Cardiac fibroblast (primary cell): ENCODE measurements around the gene TSPAN16.
"Not testable (repeated sequence)": the region's sequence is repeated elsewhere in the genome, so short reads cannot be mapped to it uniquely, and the experiment has no call there.

ENCODE experiments used
- DNase-seq, 2 donors: peaks; one replicate each; pipeline versions ENCODE4 v3.0.0 to v3.0.0-alpha.2; 2010; ENCODE audit warnings: low read depth in 2 of 2
- H3K4me3 ChIP-seq, 2 donors: replicated peaks in 1 of 2; 1 replicate in 1 of 2; 2 replicates in 1 of 2; pipeline ENCODE4 v1.5.1; 2011; ENCODE audit warnings: low read depth in 2 of 2, low read length in 2 of 2, mild to moderate bottlenecking in 2 of 2, moderate library complexity in 1 of 2
- CTCF ChIP-seq: IDR thresholded peaks from one replicate; pipeline ENCODE4 v1.5.1; 2011; ENCODE audit warnings: low read depth, mild to moderate bottlenecking, low read length, inconsistent platforms

Gene TSPAN16

GRCh38 chr19:11330127-11330526 lies 34.2 kb downstream of the TSPAN16 start:
- no peak for TF ChIP-seq CTCF
- no peak overlapping the region for H3K4me3 ChIP-seq
- no peak for DNase-seq

- H3K4me3 ChIP-seq = no peak overlapping the region
- TF ChIP-seq CTCF = no peak
- DNase-seq = no peak
These were observed 35.5 kb downstream of the TSPAN16 start for GRCh38 chr19:11331502-11331901.

GRCh38 chr19:11332822-11333221 lies 36.9 kb downstream of the TSPAN16 start:
- DNase-seq = no peak
- TF ChIP-seq CTCF = no peak
- no peak overlapping the region for H3K4me3 ChIP-seq

- DNase-seq = peak in 1 of 2 donors; percentile 50
- H3K4me3 ChIP-seq = not testable (repeated sequence)
These were observed 37.9 kb downstream of the TSPAN16 start for GRCh38 chr19:11333838-11334237.

GRCh38 chr19:11335449-11336146 lies 39.6 kb downstream of the TSPAN16 start:
- no peak overlapping the region for H3K4me3 ChIP-seq
- no peak for DNase-seq
- no peak for TF ChIP-seq CTCF

- no peak for TF ChIP-seq CTCF
- DNase-seq = no peak
- H3K4me3 ChIP-seq = no peak overlapping the region
These were observed 41.1 kb downstream of the TSPAN16 start for GRCh38 chr19:11337080-11337479.

- TF ChIP-seq CTCF = no peak
- H3K4me3 ChIP-seq = no peak overlapping the region
- no peak for DNase-seq
These were observed 42.2 kb downstream of the TSPAN16 start for GRCh38 chr19:11338121-11338520.
